ENCODE results near the gene ACSL5.
"Not testable (repeated sequence)": the region's sequence is repeated elsewhere in the genome, so short reads cannot be mapped to it uniquely, and the experiment has no call there.

The ACSL5 gene

DNA sequence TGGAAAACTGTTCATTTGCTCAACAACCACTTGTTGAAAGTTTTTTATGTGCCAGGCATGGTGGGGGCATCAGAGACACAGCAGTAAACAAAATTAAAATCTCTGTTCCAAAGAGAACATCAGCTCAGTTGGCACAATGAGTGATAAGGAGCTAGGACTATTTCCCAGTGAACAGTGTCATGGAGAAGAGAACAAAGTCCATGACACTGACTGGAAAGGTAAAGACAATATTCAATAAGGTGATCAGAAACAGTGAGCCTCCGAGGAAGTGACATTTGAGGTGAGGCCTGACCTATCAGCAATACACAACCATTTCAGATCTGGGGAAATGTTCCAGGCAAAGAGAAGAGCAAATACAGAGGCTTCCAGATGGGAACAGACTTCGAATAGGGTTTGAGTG is 14.6 kb downstream of the ACSL5 start:
- no peak overlapping the region for H2AFZ ChIP-seq (ENCODE audit: low read length, unreplicated experiment)
- H3K4me1 ChIP-seq (ENCODE audit: control insufficient read depth, insufficient read depth, low read length, unreplicated experiment) = peaks cover 13% of the 10 kb centered on the region
- H3K27me3 ChIP-seq (ENCODE audit: insufficient read depth, low read length) = no peaks in the 10 kb centered on the region
- no peaks in the 10 kb centered on the region for H3K36me3 ChIP-seq (ENCODE audit: insufficient read depth, low read length)
- H3K79me2 ChIP-seq (ENCODE audit: control insufficient read depth, insufficient read depth, low read length, unreplicated experiment) = no peaks in the 10 kb centered on the region
- peak overlapping the region; percentile 43; the same call in 1 of the 2 replicates for H3K27ac ChIP-seq (ENCODE audit: low read depth, low read length)
- no peak overlapping the region for H3K4me3 ChIP-seq (ENCODE audit: low read depth, low read length)

DNA sequence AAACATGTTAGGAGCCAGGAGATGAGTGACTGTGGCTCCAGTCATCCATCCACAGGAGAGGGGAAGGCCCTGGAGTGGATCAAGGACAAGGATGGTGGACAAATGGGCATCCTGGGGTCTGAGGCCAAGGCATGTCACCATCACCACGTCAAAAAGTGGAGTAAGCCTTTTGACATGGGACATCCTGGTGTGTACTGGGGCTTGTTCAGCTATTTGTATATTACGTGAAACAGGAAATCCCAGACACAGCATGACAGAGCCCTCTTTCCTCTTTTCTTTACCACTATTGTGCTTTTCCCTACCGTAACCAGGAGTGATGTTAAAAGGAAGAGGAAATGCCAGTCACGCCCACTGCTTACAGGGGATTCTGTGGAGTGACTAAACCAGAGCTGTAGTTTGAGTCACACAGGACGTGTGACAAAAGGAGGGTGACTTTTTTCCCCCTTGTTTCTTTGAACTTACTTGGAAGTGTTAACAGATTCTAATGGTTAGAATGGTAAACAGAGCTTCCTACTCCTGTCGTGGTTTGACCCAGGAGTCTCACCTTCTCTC is 15.4 kb downstream of the ACSL5 start:
- H3K4me1 ChIP-seq (ENCODE audit: control insufficient read depth, insufficient read depth, low read length, unreplicated experiment) = peaks cover 10% of the 10 kb centered on the region
- H2AFZ ChIP-seq (ENCODE audit: low read length, unreplicated experiment) = peak overlapping the region; percentile 10
- no peak overlapping the region for H3K4me3 ChIP-seq (ENCODE audit: low read depth, low read length)
- H3K79me2 ChIP-seq (ENCODE audit: control insufficient read depth, insufficient read depth, low read length, unreplicated experiment) = no peaks in the 10 kb centered on the region
- no peaks in the 10 kb centered on the region for H3K27me3 ChIP-seq (ENCODE audit: insufficient read depth, low read length)
- peak overlapping the region; percentile 43 for H3K27ac ChIP-seq (ENCODE audit: low read depth, low read length)
- no peaks in the 10 kb centered on the region for H3K36me3 ChIP-seq (ENCODE audit: insufficient read depth, low read length)

DNA sequence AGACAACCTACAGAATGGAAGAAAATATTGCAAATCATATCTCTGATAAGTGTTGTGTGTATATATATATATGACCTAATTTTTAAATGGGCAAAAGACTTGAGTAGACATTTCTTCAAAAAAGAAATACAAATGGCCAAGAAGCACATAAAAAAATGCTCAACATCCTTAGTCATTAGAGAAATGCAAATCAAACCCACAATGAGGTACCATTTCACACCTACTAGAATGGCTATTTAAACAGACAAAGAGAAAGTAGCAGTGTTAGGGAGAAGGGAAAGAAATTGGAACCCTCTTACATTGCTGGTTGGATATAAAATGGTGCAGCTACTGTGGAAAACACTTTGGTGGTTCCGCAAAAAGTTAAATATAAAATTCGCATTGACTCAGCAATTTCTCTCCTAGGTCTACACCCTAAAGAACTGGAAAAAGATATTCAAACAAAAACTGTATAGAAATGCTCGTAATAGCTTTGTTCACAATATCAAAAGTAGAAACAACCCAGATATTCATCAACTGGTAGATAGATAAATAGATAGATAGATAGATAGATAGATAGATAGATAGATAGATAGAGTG is 16.3 kb downstream of the ACSL5 start:
- Histone ChIP-seq H2AFZ (ENCODE audit: low read length, unreplicated experiment) (no peak overlapping the region), H3K79me2 (ENCODE audit: control insufficient read depth, insufficient read depth, low read length, unreplicated experiment) (no peaks in the 10 kb centered on the region), H3K27me3 (ENCODE audit: insufficient read depth, low read length) (no peaks in the 10 kb centered on the region), H3K4me1 (ENCODE audit: control insufficient read depth, insufficient read depth, low read length, unreplicated experiment) (peaks cover 10% of the 10 kb centered on the region), H3K4me3 (ENCODE audit: low read depth, low read length) (no peak overlapping the region), H3K36me3 (ENCODE audit: insufficient read depth, low read length) (no peaks in the 10 kb centered on the region), H3K27ac (ENCODE audit: low read depth, low read length) (no peak overlapping the region)

- no peak overlapping the region for H3K4me3 ChIP-seq (ENCODE audit: low read depth, low read length)
Measured at GRCh38 chr10:112393341-112393740, 19.4 kb downstream of the ACSL5 start.

DNA sequence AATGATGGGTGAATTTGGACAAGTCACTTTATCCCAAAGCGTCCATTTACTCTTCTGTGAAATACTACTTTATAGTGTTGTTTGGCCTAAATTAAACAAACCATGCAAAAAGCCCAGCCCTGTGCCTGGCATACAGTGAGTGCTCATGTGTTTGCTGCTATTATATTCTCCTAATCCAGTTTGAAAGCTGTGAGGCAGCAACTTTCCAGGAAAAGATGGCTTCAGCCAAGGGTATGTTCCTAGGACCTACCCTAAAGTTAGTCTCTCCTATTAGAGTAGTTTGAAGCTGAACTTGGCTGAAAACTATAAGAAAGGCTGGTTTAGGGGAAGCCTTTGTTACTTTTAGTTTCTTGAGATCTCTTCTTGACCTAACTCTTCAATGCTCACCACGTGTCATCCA is 19.9 kb downstream of the ACSL5 start:
- H3K4me1 ChIP-seq (ENCODE audit: control insufficient read depth, insufficient read depth, low read length, unreplicated experiment) = peaks cover 10% of the 10 kb centered on the region
- H3K79me2 ChIP-seq (ENCODE audit: control insufficient read depth, insufficient read depth, low read length, unreplicated experiment) = no peaks in the 10 kb centered on the region
- H2AFZ ChIP-seq (ENCODE audit: low read length, unreplicated experiment) = no peak overlapping the region
- no peaks in the 10 kb centered on the region for H3K36me3 ChIP-seq (ENCODE audit: insufficient read depth, low read length)
- no peak overlapping the region for H3K4me3 ChIP-seq (ENCODE audit: low read depth, low read length)
- no peak overlapping the region for H3K27ac ChIP-seq (ENCODE audit: low read depth, low read length)
- no peaks in the 10 kb centered on the region for H3K27me3 ChIP-seq (ENCODE audit: insufficient read depth, low read length)

More at GRCh38 chr10:112393341-112393740, 19.4 kb downstream of the ACSL5 start:
- no peaks in the 10 kb centered on the region for H3K36me3 ChIP-seq (ENCODE audit: insufficient read depth, low read length)
- H3K79me2 ChIP-seq (ENCODE audit: control insufficient read depth, insufficient read depth, low read length, unreplicated experiment) = no peaks in the 10 kb centered on the region
- no peaks in the 10 kb centered on the region for H3K27me3 ChIP-seq (ENCODE audit: insufficient read depth, low read length)
- H3K4me1 ChIP-seq (ENCODE audit: control insufficient read depth, insufficient read depth, low read length, unreplicated experiment) = peaks cover 10% of the 10 kb centered on the region
- no peak overlapping the region for H3K27ac ChIP-seq (ENCODE audit: low read depth, low read length)
- no peak overlapping the region for H2AFZ ChIP-seq (ENCODE audit: low read length, unreplicated experiment)

DNA sequence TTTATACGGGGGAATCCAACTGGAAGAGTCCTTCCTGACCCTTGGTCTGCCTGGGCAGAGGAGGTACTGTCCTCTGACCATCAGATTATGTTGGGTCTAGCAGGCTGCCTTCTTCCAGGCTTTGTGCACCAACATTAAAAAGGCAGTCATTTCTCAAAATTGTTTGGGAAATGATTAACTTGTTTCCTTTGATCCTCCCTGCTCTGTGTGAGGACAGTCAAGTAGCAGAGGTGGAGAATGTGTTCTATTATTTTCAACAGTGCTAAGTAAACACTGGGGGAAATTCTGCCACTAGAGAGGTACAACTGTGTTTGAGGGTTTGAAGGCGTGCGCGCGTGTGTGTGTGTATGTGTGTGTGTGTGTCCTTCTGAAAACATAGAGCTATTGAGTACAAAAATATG is 20.6 kb downstream of the ACSL5 start:
- Histone ChIP-seq H3K79me2 (ENCODE audit: control insufficient read depth, insufficient read depth, low read length, unreplicated experiment) (no peaks in the 10 kb centered on the region), H3K4me3 (ENCODE audit: low read depth, low read length) (no peak overlapping the region), H3K27ac (ENCODE audit: low read depth, low read length) (no peak overlapping the region), H3K27me3 (ENCODE audit: insufficient read depth, low read length) (no peaks in the 10 kb centered on the region), H3K36me3 (ENCODE audit: insufficient read depth, low read length) (no peaks in the 10 kb centered on the region), H2AFZ (ENCODE audit: low read length, unreplicated experiment) (no peak overlapping the region), H3K4me1 (ENCODE audit: control insufficient read depth, insufficient read depth, low read length, unreplicated experiment) (peaks cover 3% of the 10 kb centered on the region)

GRCh38 chr10:112395809-112396530 is 22.1 kb downstream of the ACSL5 start:
- H3K79me2 ChIP-seq (ENCODE audit: control insufficient read depth, insufficient read depth, low read length, unreplicated experiment) = no peaks in the 10 kb centered on the region
- H3K27me3 ChIP-seq (ENCODE audit: insufficient read depth, low read length) = no peaks in the 10 kb centered on the region
- H3K36me3 ChIP-seq (ENCODE audit: insufficient read depth, low read length) = no peaks in the 10 kb centered on the region
- no peak overlapping the region for H3K27ac ChIP-seq (ENCODE audit: low read depth, low read length)
- no peak overlapping the region for H3K4me3 ChIP-seq (ENCODE audit: low read depth, low read length)
- no peaks in the 10 kb centered on the region for H3K4me1 ChIP-seq (ENCODE audit: control insufficient read depth, insufficient read depth, low read length, unreplicated experiment)
- no peak overlapping the region for H2AFZ ChIP-seq (ENCODE audit: low read length, unreplicated experiment)

GRCh38 chr10:112397592-112397991 is 23.7 kb downstream of the ACSL5 start:
- no peak overlapping the region for H3K4me3 ChIP-seq (ENCODE audit: low read depth, low read length)
- H3K27ac ChIP-seq (ENCODE audit: low read depth, low read length) = no peak overlapping the region
- H3K27me3 ChIP-seq (ENCODE audit: insufficient read depth, low read length) = no peaks in the 10 kb centered on the region
- H3K79me2 ChIP-seq (ENCODE audit: control insufficient read depth, insufficient read depth, low read length, unreplicated experiment) = no peaks in the 10 kb centered on the region
- no peaks in the 10 kb centered on the region for H3K4me1 ChIP-seq (ENCODE audit: control insufficient read depth, insufficient read depth, low read length, unreplicated experiment)
- no peak overlapping the region for H2AFZ ChIP-seq (ENCODE audit: low read length, unreplicated experiment)
- no peaks in the 10 kb centered on the region for H3K36me3 ChIP-seq (ENCODE audit: insufficient read depth, low read length)

- no peaks in the 10 kb centered on the region for H3K79me2 ChIP-seq (ENCODE audit: control insufficient read depth, insufficient read depth, low read length, unreplicated experiment)
- no peak overlapping the region for H2AFZ ChIP-seq (ENCODE audit: low read length, unreplicated experiment)
Measured at GRCh38 chr10:112402917-112403316, 29.0 kb downstream of the ACSL5 start.

GRCh38 chr10:112404617-112405016 is 30.7 kb downstream of the ACSL5 start:
- Histone ChIP-seq H3K4me1 (ENCODE audit: control insufficient read depth, insufficient read depth, low read length, unreplicated experiment) (peaks cover 8% of the 10 kb centered on the region), H2AFZ (ENCODE audit: low read length, unreplicated experiment) (no peak overlapping the region), H3K27ac (ENCODE audit: low read depth, low read length) (no peak overlapping the region), H3K4me3 (ENCODE audit: low read depth, low read length) (no peak overlapping the region), H3K27me3 (ENCODE audit: insufficient read depth, low read length) (no peaks in the 10 kb centered on the region), H3K79me2 (ENCODE audit: control insufficient read depth, insufficient read depth, low read length, unreplicated experiment) (no peaks in the 10 kb centered on the region), H3K36me3 (ENCODE audit: insufficient read depth, low read length) (peaks cover 7% of the 10 kb centered on the region; the same call in 1 of the 2 replicates)

More at GRCh38 chr10:112402917-112403316, 29.0 kb downstream of the ACSL5 start:
- Histone ChIP-seq H3K4me3 (ENCODE audit: low read depth, low read length) (no peak overlapping the region), H3K36me3 (ENCODE audit: insufficient read depth, low read length) (peaks cover 7% of the 10 kb centered on the region; the same call in 1 of the 2 replicates), H3K27ac (ENCODE audit: low read depth, low read length) (no peak overlapping the region), H3K27me3 (ENCODE audit: insufficient read depth, low read length) (no peaks in the 10 kb centered on the region), H3K4me1 (ENCODE audit: control insufficient read depth, insufficient read depth, low read length, unreplicated experiment) (peaks cover 8% of the 10 kb centered on the region)

GRCh38 chr10:112406806-112407205 is 32.9 kb downstream of the ACSL5 start:
- H2AFZ ChIP-seq (ENCODE audit: low read length, unreplicated experiment); H3K4me1 ChIP-seq (ENCODE audit: control insufficient read depth, insufficient read depth, low read length, unreplicated experiment); H3K36me3 ChIP-seq (ENCODE audit: insufficient read depth, low read length); H3K27me3 ChIP-seq (ENCODE audit: insufficient read depth, low read length); H3K4me3 ChIP-seq (ENCODE audit: low read depth, low read length); H3K27ac ChIP-seq (ENCODE audit: low read depth, low read length); H3K79me2 ChIP-seq (ENCODE audit: control insufficient read depth, insufficient read depth, low read length, unreplicated experiment): not testable (repeated sequence)

Data from ACC112 (cell line).